ENCODE data around the gene SLC13A4. TPM values are rescaled to one million over a fixed set of nuclear protein-coding genes. Genes with fewer than 3 reads are reported as not detected.

SLC13A4 gene
- total and polyA plus RNA-seq, 2 donors from 2014 or later, result not detected

DNA sequence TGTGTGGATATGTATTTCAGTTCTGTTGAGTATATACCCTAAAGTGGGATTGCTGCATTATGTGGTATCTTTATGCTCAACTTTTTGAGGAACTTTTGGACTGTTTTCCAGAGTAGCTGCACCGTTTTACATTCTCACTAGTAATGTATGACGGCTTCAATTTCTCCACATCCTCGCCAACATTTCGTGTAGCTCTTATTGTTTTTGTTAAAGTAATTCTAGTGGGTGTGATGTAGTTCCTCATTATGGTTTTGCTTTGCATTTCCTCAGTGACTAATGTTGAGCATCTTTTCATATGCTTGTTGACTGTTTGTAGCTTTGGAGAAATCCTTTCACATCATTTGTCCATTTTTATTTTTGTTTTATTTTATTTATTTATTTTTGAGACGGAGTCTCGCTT, 61.1 kb downstream of the SLC13A4 start:
- Histone ChIP-seq H3K9me3 (ENCODE audit: control insufficient read depth in 2 of 3, insufficient read depth in 1 of 3, low read length in 3 of 3) (no peaks in the 10 kb centered on the region), H3K4me3 (ENCODE audit: low read length in 3 of 3) (no peak overlapping the region), H3K36me3 (ENCODE audit: control insufficient read depth in 2 of 3, insufficient read depth in 3 of 3, low read length in 3 of 3) (no peaks in the 10 kb centered on the region), H3K4me1 (ENCODE audit: control insufficient read depth in 2 of 3, insufficient read depth in 2 of 3, low read depth in 1 of 3, low read length in 3 of 3) (peaks cover 0 to 4% (median 3%) of the 10 kb centered on the region in 3 donors), H3K27ac (ENCODE audit: low read depth in 2 of 2, low read length in 2 of 2) (no peak overlapping the region), H3K27me3 (ENCODE audit: control insufficient read depth, insufficient read depth, low read length) (no peaks in the 10 kb centered on the region), H3K9ac (ENCODE audit: low read length in 3 of 3) (no peak overlapping the region)
- intact Hi-C loops (cut with DNase I), result no loop called here
- FAIRE-seq, result no peak
- no peak for DNase-seq
- TF ChIP-seq, protein P1, sequence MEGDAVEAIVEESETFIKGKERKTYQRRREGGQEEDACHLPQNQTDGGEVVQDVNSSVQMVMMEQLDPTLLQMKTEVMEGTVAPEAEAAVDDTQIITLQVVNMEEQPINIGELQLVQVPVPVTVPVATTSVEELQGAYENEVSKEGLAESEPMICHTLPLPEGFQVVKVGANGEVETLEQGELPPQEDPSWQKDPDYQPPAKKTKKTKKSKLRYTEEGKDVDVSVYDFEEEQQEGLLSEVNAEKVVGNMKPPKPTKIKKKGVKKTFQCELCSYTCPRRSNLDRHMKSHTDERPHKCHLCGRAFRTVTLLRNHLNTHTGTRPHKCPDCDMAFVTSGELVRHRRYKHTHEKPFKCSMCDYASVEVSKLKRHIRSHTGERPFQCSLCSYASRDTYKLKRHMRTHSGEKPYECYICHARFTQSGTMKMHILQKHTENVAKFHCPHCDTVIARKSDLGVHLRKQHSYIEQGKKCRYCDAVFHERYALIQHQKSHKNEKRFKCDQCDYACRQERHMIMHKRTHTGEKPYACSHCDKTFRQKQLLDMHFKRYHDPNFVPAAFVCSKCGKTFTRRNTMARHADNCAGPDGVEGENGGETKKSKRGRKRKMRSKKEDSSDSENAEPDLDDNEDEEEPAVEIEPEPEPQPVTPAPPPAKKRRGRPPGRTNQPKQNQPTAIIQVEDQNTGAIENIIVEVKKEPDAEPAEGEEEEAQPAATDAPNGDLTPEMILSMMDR (IDR thresholded peaks at IDR 0.05; ENCODE audit: borderline replicate concordance, extremely low read depth, insufficient read depth), result no peak

DNA sequence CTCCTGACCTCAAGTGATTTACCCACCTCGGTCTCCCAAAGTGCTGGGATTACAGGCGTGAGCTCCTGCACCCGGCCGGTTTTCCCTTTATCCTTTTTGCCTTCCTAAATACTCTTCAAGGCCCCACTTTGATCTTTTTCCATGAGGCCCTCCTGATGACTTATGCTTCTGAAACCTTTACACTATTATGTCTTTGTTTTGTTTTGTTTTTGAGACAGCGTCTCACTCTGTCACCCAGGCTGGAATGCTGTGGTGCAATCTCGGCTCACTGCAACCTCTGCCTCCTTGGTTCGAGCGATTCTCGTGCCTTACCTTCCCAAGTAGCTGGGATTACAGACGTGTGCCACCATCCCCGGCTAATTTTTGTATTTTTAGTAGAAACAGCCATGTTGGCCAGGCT, 61.8 kb downstream of the SLC13A4 start:
- DNase-seq (no peak), FAIRE-seq (no peak)
- Histone ChIP-seq H3K9me3 (ENCODE audit: control insufficient read depth in 2 of 3, insufficient read depth in 1 of 3, low read length in 3 of 3) (no peaks in the 10 kb centered on the region), H3K36me3 (ENCODE audit: control insufficient read depth in 2 of 3, insufficient read depth in 3 of 3, low read length in 3 of 3) (no peaks in the 10 kb centered on the region), H3K27ac (ENCODE audit: low read depth in 2 of 2, low read length in 2 of 2) (no peak overlapping the region), H3K4me3 (ENCODE audit: low read length in 3 of 3) (no peak overlapping the region), H3K9ac (ENCODE audit: low read length in 3 of 3) (no peak overlapping the region), H3K27me3 (ENCODE audit: control insufficient read depth, insufficient read depth, low read length) (no peaks in the 10 kb centered on the region), H3K4me1 (ENCODE audit: control insufficient read depth in 2 of 3, insufficient read depth in 2 of 3, low read depth in 1 of 3, low read length in 3 of 3) (peaks cover 0 to 5% (median 5%) of the 10 kb centered on the region in 3 donors)
- TF ChIP-seq, protein P1 (IDR thresholded peaks at IDR 0.05; ENCODE audit: borderline replicate concordance, extremely low read depth, insufficient read depth), result no peak
- intact Hi-C loops (cut with DNase I), result no loop called here

DNA sequence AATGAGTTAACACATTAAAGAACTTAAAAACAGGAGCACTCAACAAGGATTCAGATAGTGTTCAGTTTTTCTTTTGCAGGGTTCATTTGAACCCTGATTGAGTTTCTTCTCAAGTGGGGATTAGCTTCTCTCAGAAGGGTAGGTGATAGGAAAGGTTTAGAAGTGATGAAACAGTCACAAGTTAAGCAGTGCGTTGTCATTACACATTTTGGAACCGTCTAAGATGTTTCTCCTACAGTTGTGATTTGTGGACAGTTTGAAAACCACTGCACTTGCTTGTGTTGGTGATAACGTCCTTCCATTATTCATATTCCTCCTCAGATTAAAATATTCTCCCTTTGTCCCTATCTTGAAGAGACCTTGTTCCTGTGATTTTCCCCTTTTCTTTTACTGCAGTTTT, 62.9 kb downstream of the SLC13A4 start:
- Histone ChIP-seq H3K4me1 (ENCODE audit: control insufficient read depth in 2 of 3, insufficient read depth in 2 of 3, low read depth in 1 of 3, low read length in 3 of 3) (peaks cover 0 to 5% (median 5%) of the 10 kb centered on the region in 3 donors), H3K9ac (ENCODE audit: low read length in 3 of 3) (no peak overlapping the region), H3K36me3 (ENCODE audit: control insufficient read depth in 2 of 3, insufficient read depth in 3 of 3, low read length in 3 of 3) (no peaks in the 10 kb centered on the region), H3K27me3 (ENCODE audit: control insufficient read depth, insufficient read depth, low read length) (no peaks in the 10 kb centered on the region), H3K9me3 (ENCODE audit: control insufficient read depth in 2 of 3, insufficient read depth in 1 of 3, low read length in 3 of 3) (no peaks in the 10 kb centered on the region), H3K27ac (ENCODE audit: low read depth in 2 of 2, low read length in 2 of 2) (no peak overlapping the region), H3K4me3 (ENCODE audit: low read length in 3 of 3) (no peak overlapping the region)
- DNase-seq (no peak), FAIRE-seq (no peak)
- intact Hi-C loops (cut with DNase I), result no loop called here
- TF ChIP-seq, protein P1 (IDR thresholded peaks at IDR 0.05; ENCODE audit: borderline replicate concordance, extremely low read depth, insufficient read depth), result no peak

DNA sequence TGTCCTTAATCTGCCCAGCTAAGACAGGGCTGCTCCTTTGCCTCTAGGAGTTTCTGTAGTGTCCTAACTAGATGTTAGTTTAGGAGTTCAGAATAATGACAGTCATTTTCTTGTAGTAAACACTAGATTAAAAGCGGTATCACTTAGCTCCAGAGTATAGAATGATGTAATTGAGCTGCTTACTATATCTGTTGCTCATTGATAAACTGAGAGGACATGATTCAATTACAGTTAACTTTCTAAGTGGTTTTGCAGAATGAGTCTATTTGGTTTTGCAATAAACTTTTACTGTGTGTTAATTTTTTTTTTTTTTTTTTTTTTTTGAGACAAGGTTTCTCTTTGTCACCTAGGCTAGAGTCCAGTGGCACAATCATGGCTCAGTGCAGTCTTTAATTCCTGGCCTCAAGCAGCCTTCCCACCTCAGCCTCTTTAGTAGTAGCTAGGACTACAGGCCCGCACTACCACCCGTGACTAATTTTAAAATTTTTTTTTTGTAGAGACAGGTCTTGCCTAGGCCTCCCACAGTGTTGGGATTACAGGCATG, 63.9 kb downstream of the SLC13A4 start:
- Histone ChIP-seq H3K9me3 (ENCODE audit: control insufficient read depth in 2 of 3, insufficient read depth in 1 of 3, low read length in 3 of 3) (no peaks in the 10 kb centered on the region), H3K4me3 (ENCODE audit: low read length in 3 of 3) (no peak overlapping the region), H3K9ac (ENCODE audit: low read length in 3 of 3) (no peak overlapping the region), H3K36me3 (ENCODE audit: control insufficient read depth in 2 of 3, insufficient read depth in 3 of 3, low read length in 3 of 3) (no peaks in the 10 kb centered on the region), H3K4me1 (ENCODE audit: control insufficient read depth in 2 of 3, insufficient read depth in 2 of 3, low read depth in 1 of 3, low read length in 3 of 3) (peaks cover 0 to 10% (median 7%) of the 10 kb centered on the region in 3 donors), H3K27me3 (ENCODE audit: control insufficient read depth, insufficient read depth, low read length) (no peaks in the 10 kb centered on the region), H3K27ac (ENCODE audit: low read depth in 2 of 2, low read length in 2 of 2) (no peak overlapping the region)
- FAIRE-seq (no peak), DNase-seq (no peak)
- intact Hi-C loops (cut with DNase I), result no loop called here
- TF ChIP-seq, protein P1 (IDR thresholded peaks at IDR 0.05; ENCODE audit: borderline replicate concordance, extremely low read depth, insufficient read depth), result no peak
